ENCODE measurements around the gene TMEM106A.
"Not testable (repeated sequence)": the region's sequence is repeated elsewhere in the genome, so short reads cannot be mapped to it uniquely, and the experiment has no call there.

DNA sequence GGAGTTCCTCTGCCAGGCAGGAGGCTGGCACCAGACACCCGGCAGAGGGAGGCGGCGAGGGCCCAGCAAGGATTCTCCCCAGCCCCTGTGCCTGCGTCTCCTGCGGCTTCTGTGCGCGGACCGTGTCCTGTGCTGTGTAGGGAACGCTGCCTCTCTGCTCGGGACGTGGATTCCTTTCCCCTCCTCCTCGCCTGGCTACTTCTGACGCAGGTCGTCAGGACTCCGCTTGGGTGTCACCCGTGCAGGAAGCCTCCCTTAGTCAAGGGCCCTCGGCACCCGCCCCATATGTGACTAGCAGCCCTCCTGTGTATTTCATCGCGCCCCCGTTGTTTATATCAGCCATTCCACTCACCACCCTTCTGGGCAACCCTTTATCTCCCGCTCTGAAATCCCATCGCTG is 34.8 kb downstream of the TMEM106A start:
- TF ChIP-seq, protein P1, sequence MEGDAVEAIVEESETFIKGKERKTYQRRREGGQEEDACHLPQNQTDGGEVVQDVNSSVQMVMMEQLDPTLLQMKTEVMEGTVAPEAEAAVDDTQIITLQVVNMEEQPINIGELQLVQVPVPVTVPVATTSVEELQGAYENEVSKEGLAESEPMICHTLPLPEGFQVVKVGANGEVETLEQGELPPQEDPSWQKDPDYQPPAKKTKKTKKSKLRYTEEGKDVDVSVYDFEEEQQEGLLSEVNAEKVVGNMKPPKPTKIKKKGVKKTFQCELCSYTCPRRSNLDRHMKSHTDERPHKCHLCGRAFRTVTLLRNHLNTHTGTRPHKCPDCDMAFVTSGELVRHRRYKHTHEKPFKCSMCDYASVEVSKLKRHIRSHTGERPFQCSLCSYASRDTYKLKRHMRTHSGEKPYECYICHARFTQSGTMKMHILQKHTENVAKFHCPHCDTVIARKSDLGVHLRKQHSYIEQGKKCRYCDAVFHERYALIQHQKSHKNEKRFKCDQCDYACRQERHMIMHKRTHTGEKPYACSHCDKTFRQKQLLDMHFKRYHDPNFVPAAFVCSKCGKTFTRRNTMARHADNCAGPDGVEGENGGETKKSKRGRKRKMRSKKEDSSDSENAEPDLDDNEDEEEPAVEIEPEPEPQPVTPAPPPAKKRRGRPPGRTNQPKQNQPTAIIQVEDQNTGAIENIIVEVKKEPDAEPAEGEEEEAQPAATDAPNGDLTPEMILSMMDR (IDR thresholded peaks at IDR 0.05; ENCODE audit: insufficient read depth, low read length), result not testable (repeated sequence)
- TF ChIP-seq POLR2AphosphoS5 (IDR thresholded peaks at IDR 0.05; ENCODE audit: low read depth); SPI1 (IDR thresholded peaks at IDR 0.05; ENCODE audit: borderline replicate concordance, low read depth): not testable (repeated sequence)
